IPS DF 19.7 (cell line): ENCODE measurements around the gene KLHL3.
"Not testable (repeated sequence)": the region's sequence is repeated elsewhere in the genome, so short reads cannot be mapped to it uniquely, and the experiment has no call there.

Experiments used
- DNase-seq: peaks from one replicate; pipeline ENCODE4 v3.0.0-alpha.2; 2013; ENCODE audit warnings: low read depth, low spot score

Gene KLHL3, protein sequence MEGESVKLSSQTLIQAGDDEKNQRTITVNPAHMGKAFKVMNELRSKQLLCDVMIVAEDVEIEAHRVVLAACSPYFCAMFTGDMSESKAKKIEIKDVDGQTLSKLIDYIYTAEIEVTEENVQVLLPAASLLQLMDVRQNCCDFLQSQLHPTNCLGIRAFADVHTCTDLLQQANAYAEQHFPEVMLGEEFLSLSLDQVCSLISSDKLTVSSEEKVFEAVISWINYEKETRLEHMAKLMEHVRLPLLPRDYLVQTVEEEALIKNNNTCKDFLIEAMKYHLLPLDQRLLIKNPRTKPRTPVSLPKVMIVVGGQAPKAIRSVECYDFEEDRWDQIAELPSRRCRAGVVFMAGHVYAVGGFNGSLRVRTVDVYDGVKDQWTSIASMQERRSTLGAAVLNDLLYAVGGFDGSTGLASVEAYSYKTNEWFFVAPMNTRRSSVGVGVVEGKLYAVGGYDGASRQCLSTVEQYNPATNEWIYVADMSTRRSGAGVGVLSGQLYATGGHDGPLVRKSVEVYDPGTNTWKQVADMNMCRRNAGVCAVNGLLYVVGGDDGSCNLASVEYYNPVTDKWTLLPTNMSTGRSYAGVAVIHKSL

DNA sequence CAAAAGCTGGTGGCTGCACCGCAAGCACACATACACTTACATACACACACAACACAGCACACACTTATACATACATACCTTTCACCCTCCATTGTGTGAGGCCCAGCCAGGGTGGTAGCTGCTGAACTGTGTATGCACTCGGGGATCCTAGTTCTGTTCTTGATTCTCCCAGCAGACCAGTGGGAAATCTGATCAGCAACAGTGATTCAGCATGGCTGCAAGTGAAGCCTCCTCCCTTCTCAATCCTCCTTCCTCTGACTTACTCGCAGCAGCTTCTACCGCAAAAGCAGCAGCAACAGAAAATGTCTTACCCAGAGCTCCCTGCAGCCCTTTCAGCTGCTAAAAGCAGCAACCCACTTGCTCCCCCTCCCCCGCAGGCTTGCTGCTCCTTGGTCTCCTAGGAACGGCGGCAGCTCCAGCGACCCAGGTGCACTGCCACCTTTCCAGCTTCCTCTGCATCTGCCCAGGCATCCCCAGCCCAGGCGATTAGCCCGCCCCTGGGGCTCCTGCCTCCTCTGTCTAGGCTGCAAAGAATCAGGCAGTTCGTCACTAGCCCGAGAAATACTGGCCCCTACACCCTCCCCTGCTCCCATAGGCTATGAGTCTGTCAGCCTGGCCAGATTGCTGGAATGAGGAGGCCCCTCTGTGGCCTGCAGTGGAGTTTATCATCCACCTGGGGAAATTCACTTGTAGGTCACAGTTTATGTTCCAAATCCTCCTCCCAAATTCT is at the start of gene KLHL3:
TSS of gene KLHL3 (minus strand) at position 535 of the 730 bp plus-strand sequence. CDS start at position 92, 443 bp downstream.
- peak; percentile 86 for DNase-seq

DNA sequence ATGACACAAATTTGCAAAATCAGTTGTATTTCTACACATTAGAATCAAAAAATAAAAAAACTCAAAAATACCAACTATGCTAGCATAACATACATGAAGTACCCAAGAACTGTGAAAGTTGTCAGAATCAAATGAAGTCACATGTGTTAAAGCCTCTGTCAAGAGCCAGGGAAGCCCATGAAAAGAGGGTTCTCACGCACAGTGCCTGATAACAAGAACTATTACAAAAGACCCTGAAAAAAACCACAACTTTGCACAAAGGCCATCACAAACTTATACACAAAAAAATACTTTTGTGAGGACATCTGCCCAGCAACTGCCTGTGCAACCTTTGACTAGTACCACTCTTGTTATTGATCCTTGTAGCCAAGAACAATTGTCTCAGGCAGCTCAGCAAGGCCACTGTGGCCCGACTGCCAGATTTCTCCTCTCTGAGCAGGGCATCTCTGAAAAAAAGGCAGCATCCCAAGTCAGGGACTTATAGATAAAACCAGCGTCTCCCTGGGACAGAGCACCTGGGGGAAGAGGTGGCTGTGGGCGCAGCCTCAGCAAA is 47.2 kb upstream of the KLHL3 start:
- DNase-seq, result no peak

DNA sequence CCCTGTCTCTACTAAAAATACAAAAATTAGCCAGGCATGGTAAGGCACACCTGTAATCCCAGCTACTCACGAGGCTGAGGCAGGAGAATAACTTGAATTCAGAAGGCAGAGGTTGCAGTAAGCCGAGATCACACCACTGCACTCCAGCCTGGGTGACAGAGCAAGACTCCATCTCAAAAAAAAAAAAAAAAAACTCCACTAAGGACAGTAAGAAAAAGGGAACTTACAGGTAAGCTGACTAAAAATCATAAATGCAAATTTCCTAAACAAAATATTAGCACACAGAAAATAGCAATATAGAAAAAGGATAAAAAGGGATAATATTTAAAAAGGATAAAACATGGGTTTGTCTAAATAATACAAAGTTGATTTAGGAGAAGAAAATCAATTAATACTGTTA is 46.2 kb upstream of the KLHL3 start:
- DNase-seq, result no peak

DNA sequence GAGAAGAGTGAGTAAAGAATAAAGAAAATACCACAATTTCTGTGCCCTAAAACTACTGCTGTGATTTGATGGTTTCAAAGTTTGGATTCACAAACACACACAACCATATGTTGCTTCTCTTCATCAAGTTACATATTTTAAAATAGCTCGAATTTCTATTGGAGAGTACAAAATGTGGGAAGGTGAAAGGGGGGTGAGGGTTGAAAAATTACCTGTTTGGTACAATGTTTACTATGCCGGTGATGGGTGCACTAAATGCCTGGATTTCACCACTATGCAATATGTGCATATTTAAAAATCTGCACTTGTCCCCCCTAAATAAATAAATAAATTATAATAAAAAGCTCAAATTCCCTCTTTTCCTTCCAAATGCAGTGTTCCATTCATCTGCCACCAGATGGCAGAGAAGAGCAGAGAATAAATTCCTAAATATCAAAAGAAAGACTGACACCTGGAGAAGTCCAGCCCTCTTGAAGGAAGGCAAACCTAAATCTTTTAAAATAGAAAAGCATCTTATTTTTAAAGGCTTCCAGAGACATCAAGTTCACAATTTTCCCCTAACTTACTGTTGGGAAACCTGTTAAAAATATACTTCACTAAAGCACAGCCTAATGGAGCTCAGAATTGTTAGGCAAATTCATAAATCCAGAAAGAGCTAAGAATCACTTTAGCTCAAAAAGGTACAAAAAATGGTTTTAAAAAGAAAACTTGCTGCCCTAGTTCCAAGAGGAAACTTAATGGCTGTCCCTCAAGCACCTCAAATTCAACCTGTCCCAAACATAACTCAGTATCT is 43.1 kb upstream of the KLHL3 start:
- no peak for DNase-seq

DNA sequence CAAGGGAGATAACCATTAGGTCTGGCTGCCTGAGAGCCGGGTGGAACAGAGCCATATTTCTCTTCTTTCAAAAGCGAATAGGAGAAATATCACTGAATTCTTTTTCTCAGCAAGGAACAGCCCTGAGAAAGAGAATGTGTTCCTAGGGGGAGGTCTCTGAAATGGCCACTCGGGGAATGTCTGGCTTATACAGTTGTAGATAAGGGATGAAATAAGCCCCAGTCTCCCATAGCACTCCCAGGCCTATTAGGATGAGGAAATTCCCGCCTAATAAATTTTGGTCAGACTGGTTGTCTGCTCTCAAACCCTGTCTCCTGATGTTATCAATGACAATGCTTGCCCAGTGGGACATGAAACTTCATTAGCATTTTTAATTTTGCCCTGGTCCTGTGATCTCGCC is 32.0 kb upstream of the KLHL3 start:
- DNase-seq, result not testable (repeated sequence)

DNA sequence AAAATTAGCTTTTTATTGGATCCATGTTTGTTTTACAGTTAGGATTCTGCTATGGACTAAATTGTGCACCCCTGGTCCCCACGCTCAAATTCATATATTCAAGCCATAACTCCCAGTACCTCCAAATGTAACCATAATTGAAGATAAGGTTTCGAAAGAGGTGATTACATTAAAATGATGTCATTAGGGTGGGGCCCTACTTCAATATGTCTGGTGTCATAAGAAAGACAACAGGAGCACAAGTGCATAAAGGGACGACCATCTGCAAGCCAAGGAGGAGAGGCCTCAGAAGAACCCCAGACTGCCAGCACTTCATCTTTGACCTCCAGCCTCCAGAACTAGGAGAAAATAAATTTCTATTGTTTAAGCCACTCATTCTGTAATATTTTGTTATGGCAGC is 25.7 kb upstream of the KLHL3 start:
- DNase-seq, result no peak

DNA sequence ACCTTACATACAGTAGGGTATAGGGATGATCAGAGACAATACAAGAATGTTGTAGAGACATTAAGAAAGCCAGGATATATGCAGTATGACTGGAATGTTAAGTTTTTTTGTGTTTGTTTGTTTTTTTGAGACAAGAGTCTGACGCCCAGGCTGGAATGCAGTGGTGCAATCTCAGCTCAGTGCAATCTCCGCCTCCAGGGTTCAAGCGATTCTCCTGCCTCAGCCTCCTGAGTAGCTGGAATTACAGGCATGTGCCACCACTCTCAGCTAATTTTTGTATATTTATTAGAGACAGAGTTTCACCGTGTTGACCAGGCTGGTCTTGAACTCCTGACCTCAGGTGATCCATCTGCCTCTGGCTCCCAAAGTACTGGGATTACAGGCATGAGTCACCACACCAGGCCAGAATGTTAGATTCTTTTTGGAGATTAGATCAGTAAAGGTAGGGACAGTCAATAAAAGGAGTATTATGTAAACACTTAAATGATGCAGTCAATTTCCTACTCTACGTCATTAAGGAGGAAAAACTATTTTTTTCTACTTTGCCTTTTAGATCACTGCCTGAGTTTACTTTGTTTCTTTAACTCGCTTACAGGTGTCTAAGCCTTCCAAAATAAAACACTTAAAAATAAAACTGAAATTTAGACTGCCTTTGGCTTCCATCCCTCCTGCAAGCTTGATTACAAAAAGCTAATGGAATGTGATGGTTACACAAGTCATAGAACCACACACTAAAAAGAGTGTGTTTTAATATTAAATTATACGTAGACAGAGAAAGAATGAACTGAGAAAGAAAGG is 25.0 kb upstream of the KLHL3 start:
- DNase-seq, result no peak

DNA sequence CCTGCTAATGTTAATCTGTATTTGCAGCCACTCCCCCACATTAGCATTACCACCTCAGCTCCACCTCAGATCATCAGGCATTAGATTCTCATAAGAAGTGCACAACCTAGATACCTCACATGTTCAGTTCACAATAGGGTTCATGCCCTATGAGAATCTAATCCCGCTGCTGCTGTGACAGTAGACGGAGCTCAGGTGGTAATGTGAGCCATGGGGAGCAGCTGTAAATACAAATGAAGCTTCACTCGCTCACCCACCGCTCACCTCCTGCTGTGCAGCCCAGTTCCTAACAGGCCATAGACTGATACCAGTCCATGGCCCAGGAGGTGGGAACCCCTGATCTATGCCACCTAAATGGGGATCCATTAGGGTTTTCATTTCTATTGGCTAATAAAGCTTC is 24.4 kb upstream of the KLHL3 start:
- DNase-seq, result no peak

DNA sequence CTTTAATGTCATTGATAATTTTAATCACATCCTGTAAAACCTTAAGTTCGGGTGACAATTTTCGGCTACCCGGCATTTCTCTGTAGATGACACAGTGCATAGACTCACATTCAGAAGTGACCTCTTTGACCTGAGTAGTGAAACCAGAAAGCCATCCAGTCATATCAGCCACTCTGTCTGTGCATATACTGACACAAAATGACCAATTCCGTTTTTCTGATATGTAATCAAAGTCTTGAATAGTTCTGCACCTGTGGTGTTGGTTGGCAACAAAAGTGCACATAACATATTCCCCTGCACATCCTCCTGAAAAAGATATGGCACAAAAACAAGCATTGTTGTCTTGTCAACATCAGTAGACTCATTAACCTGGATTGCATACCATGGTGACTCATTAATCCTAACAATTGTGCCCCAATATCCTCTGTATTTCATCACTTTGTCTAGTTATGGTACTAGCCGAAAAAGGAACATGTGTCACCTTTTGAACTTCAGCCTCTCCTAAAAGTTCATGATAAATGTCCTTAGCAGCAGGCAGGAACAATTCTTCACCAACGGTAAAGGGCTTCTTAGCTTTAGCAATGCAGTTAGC is 22.9 kb upstream of the KLHL3 start:
- no peak for DNase-seq

DNA sequence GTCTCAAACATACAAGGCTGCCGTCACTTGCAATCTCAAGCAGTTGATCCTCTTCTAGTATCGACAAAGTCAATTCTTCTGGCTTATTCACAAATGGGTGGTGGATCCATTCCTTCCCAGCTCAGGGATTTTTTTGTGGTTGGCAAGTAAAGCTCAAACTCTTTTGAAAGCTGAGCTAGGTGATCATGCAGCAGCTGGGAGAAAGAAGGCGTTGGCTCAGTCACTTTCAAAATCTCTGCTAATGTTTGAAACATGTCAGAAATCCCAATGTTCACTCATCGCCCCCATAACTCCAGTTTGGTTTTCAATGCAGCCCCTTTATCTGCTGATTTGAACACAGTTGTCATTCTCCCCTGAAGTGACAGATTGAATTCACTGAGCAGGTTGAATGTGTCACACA is 22.2 kb upstream of the KLHL3 start:
- DNase-seq, result no peak

DNA sequence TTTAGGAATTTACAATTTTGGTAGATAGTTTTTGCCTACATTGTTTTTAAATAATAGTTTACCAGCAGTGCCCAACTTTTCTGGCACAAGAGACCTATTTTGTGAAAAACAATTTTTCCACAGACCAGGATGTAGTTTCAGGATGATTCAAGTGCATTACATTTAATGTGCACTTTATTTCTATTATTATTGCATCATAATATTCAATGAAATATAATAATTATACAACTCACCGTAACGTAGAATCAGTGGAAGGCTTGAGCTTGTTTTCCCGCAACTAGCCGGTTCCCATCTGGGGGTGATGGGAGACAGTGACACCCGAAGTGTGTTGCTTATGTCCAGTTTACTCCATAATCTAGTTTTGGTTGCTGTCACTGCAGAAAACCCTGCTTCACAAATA is 21.7 kb upstream of the KLHL3 start:
- DNase-seq, result no peak

DNA sequence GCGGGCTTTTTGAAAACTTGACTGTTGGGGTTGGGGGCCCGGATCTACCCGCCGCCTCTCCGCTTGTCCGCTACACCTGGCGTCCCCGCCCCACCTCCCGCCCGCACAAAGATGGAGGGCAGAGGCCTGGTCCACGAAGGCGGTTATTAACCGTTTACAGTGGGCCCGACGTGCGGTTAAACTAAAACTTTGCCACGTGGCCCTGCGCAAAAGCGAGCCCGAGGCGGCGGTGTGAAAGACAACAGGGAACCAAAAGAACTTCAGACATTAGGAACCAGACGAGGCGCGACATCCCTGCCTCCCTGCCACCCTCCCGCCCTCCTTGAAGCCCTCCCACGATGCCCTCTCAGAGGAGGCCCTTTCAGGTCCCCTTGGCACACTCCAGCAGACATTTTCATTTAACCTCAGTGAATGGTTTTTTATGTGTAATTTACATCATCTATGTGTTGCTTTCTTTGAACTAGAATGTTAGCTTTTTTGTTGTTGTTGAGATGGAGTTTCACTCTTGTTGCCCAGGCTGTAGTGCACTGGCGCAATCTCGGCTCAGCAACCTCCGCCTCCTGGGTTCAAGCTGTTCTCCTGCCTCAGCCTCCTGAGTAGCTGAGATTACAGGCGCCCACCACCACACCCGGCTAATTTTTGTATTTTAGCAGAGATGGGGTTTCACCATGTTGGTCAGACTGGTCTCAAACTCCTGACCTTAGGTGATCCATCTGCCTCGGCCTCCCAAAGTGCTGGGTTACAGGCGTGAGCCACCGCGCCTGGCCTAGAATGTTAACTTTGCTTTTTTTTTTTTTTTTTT is 19.3 kb upstream of the KLHL3 start:
- DNase-seq, result no peak

DNA sequence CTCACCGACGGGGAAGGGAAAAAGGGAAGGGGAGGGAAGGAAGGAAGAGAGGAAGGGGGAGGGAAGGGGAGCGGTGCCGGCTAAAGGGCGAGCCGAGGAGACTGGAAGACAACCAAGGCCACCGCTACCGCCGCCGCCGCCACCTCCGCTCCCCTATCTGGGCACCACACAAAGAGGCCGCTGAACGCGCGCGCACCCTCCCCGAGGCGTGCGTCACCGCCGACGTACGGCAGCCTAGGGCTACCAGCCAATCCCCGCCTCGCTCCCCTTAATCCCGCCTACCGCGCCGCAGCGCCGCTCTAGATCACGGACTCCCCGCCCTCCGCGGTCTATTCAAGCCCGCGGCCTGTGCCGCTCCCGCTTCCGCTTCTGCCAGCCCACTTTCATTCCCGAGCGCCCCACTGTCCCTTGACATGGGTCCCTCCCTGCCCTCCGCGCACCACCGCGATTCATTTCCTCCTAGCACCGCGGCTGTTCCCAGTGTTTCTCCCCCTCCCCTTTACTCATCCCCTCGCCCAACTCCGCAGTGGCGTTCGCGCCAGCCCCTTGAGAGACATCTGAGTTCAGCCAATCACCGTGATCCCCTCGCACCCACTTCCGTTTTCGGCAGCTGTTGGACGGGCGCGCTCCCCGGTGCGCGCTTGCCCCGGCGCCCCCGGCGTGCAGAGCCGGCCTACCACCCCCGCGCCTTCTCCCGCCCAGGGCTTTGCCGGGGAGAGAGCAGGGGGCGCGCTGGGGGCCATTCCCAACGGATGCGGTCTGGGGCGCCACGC is 18.5 kb upstream of the KLHL3 start, which contains the start of gene HNRNPA0:
TSS of gene HNRNPA0 (minus strand) at position 176 of the 773 bp plus-strand sequence. CDS start 297 bp downstream, outside the sequence.
- peak; percentile 93 for DNase-seq

DNA sequence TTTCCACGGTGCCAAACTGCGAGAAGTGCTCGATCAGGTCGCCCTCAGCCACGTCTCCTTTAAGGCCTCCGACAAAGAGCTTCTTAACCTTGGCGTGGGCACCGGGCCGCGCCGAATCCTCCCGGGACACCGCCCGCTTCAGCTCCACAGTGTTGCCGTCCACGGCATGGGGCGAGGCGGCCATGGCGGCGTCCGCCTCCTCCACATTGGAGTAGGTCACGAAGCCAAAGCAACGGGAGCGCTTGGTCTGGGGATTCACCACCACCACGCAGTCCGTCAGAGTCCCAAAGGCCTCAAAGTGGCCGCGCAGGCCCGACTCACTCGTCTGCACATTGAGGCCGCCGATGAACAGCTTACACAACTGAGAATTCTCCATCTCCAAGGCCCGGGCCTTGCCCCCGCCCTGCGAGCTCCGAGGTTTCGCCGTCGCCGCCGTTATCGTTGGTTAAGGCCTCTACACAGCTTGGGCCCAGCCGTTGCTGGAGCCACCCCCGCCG is 17.9 kb upstream of the KLHL3 start:
- no peak for DNase-seq

DNA sequence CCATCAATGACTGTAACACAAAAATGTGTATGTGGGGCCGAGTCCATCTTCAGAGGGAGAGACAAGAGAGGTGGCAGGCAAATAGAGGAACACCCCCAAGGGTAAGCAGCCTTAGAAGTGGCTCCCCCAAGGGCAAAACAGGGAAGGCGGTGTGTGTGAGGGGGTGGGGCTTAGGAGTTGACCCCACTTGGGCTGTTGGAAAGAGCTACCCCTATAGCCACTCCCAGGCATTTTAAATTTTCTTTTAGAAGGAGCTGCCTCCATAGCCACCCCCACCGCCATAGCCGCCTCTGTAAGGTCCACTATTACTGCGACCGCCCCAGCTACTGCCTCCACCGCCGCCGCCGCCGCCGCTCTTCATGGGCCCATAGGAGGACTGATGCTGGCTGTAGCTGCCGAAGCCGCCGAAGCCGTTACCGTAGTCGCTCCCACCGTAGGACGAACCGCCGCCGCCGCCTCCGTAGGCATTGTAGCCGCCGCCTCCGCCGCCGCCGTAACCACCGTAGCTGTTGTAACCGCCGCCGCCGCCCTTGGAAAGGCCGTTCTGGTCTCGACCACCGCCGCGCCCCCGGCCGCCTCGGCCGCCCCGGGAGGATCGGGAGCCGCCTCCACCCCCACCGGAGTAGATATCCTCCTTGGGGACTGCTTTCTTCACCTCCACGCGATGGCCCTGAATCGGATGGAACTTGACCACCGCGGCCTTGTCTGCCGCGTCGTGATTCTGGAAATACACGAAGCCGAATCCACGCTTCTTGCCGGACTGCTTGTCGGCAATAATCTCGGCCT is 17.2 kb upstream of the KLHL3 start:
- no peak for DNase-seq

DNA sequence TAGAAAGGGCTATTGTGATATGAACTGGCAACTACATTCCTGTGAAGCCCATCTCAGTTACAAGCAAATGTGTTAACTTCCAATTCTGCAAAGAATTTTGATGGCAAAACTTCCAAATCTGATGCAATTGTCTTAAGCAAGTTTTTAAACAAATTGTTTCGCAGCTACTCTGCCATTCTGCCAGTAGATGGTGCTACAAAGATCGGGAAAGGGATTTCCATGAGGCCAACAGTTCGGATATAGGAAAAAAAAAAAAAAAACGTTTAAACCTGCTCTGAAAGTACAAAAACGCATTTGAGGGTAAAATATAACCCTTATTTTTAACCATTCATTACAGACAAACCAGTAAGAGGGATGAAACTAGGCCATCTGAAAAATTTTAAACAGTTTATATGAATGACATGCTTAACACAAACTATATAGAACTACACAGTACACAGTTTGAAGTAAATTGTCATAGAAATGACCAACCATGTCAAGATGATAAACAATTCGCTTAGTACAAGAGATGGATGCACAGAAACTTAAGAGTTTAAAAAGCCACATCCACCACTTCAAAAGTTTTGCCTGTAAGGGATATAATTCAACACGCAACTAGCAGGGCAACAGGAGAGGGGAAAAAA is 16.1 kb upstream of the KLHL3 start:
- DNase-seq, result no peak

DNA sequence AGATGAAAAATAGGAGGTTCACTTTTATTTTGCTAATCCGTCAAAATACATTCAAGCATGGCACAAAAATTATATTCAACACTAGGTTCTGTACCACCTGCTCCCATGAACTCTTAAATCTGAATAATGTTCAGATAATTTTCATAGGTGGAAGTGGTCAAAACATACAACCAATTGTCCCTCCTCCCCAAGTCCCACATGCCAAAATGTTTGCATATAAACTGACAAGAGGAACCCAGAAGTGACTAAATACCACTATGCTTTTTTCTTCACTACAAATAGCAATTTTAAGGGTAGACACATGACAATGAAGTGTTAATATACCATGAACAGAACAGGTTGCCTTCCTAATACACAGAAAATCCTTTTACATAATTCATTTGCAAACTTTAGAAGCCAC is 14.5 kb upstream of the KLHL3 start:
- DNase-seq, result no peak
